ENCODE data around the gene LARGE1.

GRCh38 chr22:33853200-33854097 is 66.8 kb downstream of the LARGE1 start:
- TF ChIP-seq REST (IDR thresholded peaks at IDR 0.05; ENCODE audit: insufficient read depth in 1 of 2, low read depth in 2 of 2, low read length in 2 of 2) (no peak), POLR2AphosphoS5 (IDR thresholded peaks at IDR 0.05; ENCODE audit: low read depth, low read length) (no peak), SIN3A (IDR thresholded peaks at IDR 0.05; ENCODE audit: borderline replicate concordance, insufficient read depth, low read length) (no peak), TAF1 (IDR thresholded peaks at IDR 0.05; ENCODE audit: borderline replicate concordance, insufficient read depth, low read length) (no peak)
